Psoas muscle (tissue), 8 donors: ENCODE results near the gene SAMD11. TPM values are rescaled to one million over a fixed set of nuclear protein-coding genes. Genes with fewer than 3 reads are reported as not detected.

Experiments
- ATAC-seq, 4 donors: fragments of 200-7000 bp; cut with Tn5 transposase; one replicate each; pipeline ENCODE4 v1.9.1; 2020; ENCODE audit warnings: moderate library complexity in 3 of 4, mild to moderate bottlenecking in 2 of 4
- DNase-seq, 2 donors: peaks; one replicate each; pipeline ENCODE4 v3.0.0-alpha.2; 2020
- H3K27ac ChIP-seq: fragments of 200-600 bp; one replicate; pipeline ENCODE4 v1.8.0; 2022
- H3K27me3 ChIP-seq, 3 donors: fragments of 200-600 bp in 1 of 3; one replicate each; pipeline versions ENCODE4 v1.6.1 to v1.8.0; 2013 to 2022; ENCODE audit warnings: low read length in 2 of 3, mild to moderate bottlenecking in 2 of 3, moderate library complexity in 1 of 3; ENCODE audit not compliant: insufficient read depth in 3 of 3
- H3K36me3 ChIP-seq, 2 donors: fragments of 200-600 bp in 1 of 2; one replicate each; pipeline versions ENCODE4 v1.6.1 to v1.8.0; 2013 to 2022; ENCODE audit warnings: low read depth in 1 of 2, mild to moderate bottlenecking in 1 of 2, moderate library complexity in 1 of 2; ENCODE audit not compliant: insufficient read depth in 1 of 2
- H3K4me1 ChIP-seq: fragments of 200-600 bp; one replicate; pipeline ENCODE4 v1.8.0; 2022
- H3K4me3 ChIP-seq: fragments of 200-600 bp; one replicate; pipeline ENCODE4 v1.8.0; 2022; ENCODE audit warnings: mild to moderate bottlenecking
- H3K9me3 ChIP-seq: fragments of 200-600 bp; one replicate; pipeline ENCODE4 v1.8.0; 2022
- CTCF ChIP-seq: fragments of 200-600 bp; IDR thresholded peaks from one replicate; pipeline ENCODE4 v1.8.0; 2022; ENCODE audit warnings: antibody characterized with exemption
- WGBS, 3 donors: extraction: QIAGEN DNeasy Blood & Tissue Kit; methylation state at CpG; one replicate each; pipeline versions ENCODE4 v1.1.6 to v1.1.7; 2013; 5-methylcytosine and 5-hydroxymethylcytosine counted together
- intact Hi-C, 2 donors: fragments of 100-400 bp; cut with DNase I; formaldehyde crosslinking; loops; one replicate each; pipeline versions ENCODE4 v1.11.0 to v1.14.2; 2022
- polyA plus RNA-seq, 3 donors: library from polyadenylated mRNA; stranded (reverse); fragments of 200-250 nt; gene quantifications; one replicate each; pipeline ENCODE4 v1.2.3, GENCODE V29; 2013
- total RNA-seq, 4 donors: library from RNA; stranded (reverse); fragmentation: NEBNext Ultra II Directional in 2 of 4; extraction: Animal tissue kit (Norgen Biotek cat#: 25700) in 2 of 4; gene quantifications; one replicate each; pipeline versions ENCODE4 v1.2.1 to v1.2.4, GENCODE V29; 2021 to 2023
- donor health status: healthy with polysubstance abuse.
- donor health status: DM: no; HTN: no; CAD: no; lungs with moderate emphysema.
- donor health status: Bipolar disorder and iron deficiency.
- donor health status: healthy.
- donor health status: DM: yes; HTN: yes; CAD: no.
- donor health status: DM: no; HTN: no; CAD: no.
- donor health status: DM: no; HTN: no; CAD: no.
- donor health status: DM: yes; HTN: yes; CAD: no.

Gene SAMD11
- total and polyA plus RNA-seq, 7 donors: 0.28 to 6.9 (median 1.0) TPM; not detected in 1

- TF ChIP-seq CTCF: no peak
- no peaks in the 10 kb centered on the region for H3K36me3 ChIP-seq
- 39 to 41% (median 40%) methylated on average over 31 of the region's 31 CpGs for WGBS, 3 donors
- intact Hi-C loops: no loop called here
- H3K4me1 ChIP-seq: peaks cover 12% of the 10 kb centered on the region
- DNase-seq: peak; percentile 17 to 36
- no peak overlapping the region for H3K4me3 ChIP-seq
- no peaks in the 10 kb centered on the region for H3K9me3 ChIP-seq
- peaks cover 0 to 79% (median 9%) of the 10 kb centered on the region in 3 donors for H3K27me3 ChIP-seq
- ATAC-seq: no peak
- no peak overlapping the region for H3K27ac ChIP-seq
These were observed 7.3 kb upstream of the SAMD11 start for GRCh38 chr1:916173-917075.

- H3K27me3 ChIP-seq: peaks cover 0 to 78% (median 8%) of the 10 kb centered on the region in 3 donors
These were observed 6.7 kb upstream of the SAMD11 start for GRCh38 chr1:917076-917459.

GRCh38 chr1:917466-918091, 6.1 kb upstream of the SAMD11 start:
- Histone ChIP-seq H3K9me3 (no peaks in the 10 kb centered on the region), H3K27ac (no peak overlapping the region), H3K4me1 (peaks cover 12% of the 10 kb centered on the region), H3K27me3 (peaks cover 0 to 73% (median 8%) of the 10 kb centered on the region in 3 donors), H3K4me3 (no peak overlapping the region), H3K36me3 (no peaks in the 10 kb centered on the region)
- ATAC-seq (no peak), DNase-seq (peak in 1 of 2 donors; percentile 39)
- TF ChIP-seq CTCF: no peak
- intact Hi-C loops: no loop called here
- 57 to 73% (median 58%) methylated on average over 21 to 22 of the region's 22 CpGs for WGBS, 3 donors

More at GRCh38 chr1:917076-917459, 6.7 kb upstream of the SAMD11 start:
- Histone ChIP-seq H3K4me3 (no peak overlapping the region), H3K9me3 (no peaks in the 10 kb centered on the region), H3K4me1 (peaks cover 12% of the 10 kb centered on the region), H3K27ac (no peak overlapping the region), H3K36me3 (no peaks in the 10 kb centered on the region)
- DNase-seq (peak in 1 of 2 donors; percentile 36), ATAC-seq (no peak)
- WGBS, 3 donors: 39 to 51% (median 42%) methylated on average over 7 of the region's 7 CpGs
- intact Hi-C loops: no loop called here
- no peak for TF ChIP-seq CTCF

GRCh38 chr1:918353-918752, 5.4 kb upstream of the SAMD11 start:
- H3K27ac ChIP-seq: no peak overlapping the region
- no peak overlapping the region for H3K4me3 ChIP-seq
- WGBS, 3 donors: 70 to 81% (median 80%) methylated on average over 14 to 15 of the region's 15 CpGs
- peaks cover 0 to 68% (median 6%) of the 10 kb centered on the region in 3 donors for H3K27me3 ChIP-seq
- ATAC-seq (no peak), DNase-seq (peak; percentile 7 to 33)
- TF ChIP-seq CTCF: no peak
- intact Hi-C loops: no loop called here
- H3K9me3 ChIP-seq: no peaks in the 10 kb centered on the region
- peaks cover 16% of the 10 kb centered on the region for H3K4me1 ChIP-seq
- H3K36me3 ChIP-seq: no peaks in the 10 kb centered on the region
